Islet of Langerhans (tissue), 1 donor: Measurements from ENCODE around the gene TUBB8.
"Not testable (repeated sequence)": the region's sequence is repeated elsewhere in the genome, so short reads cannot be mapped to it uniquely, and the experiment has no call there.

Source experiments
- FAIRE-seq: peaks from one replicate; lab custom pipeline; 2011; peaks lifted over from hg19 to GRCh38; lab: Jason Lieb, UNC

Gene TUBB8

DNA sequence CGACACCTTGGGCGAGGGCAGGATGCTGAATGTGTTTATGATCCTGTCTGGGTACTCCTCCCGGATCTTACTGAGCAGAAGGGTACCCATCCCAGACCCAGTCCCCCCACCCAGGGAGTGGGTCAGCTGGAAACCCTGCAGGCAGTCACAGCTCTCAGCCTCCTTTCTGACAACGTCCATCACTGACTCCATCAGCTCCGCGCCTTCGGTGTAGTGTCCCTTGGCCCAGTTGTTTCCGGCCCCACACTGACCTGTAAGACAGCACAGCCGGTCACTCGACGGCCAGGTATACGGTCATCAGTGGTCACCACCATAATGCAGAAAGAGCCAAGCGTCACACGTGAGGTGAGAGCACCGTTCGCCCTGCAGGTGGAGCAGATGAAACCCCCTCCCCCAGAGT lies 1.2 kb downstream of the TUBB8 start:
- FAIRE-seq = not testable (repeated sequence)

DNA sequence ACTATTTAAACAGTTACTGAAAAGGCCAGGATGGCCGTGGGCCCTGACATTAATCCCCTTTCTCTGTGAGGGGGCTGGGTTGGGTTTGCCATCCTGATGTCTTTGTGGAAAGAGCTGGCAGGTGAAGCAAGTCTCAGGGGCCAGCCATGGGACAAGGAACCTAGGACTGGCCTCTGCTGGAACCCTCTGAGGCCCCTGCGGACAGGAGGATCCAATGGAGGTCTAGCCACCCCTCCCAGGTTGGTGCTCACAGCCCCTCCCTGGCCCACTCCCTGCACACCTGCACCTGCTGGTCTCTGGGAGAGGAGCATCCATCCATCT lies 35.8 kb downstream of the TUBB8 start:
- not testable (repeated sequence) for FAIRE-seq

DNA sequence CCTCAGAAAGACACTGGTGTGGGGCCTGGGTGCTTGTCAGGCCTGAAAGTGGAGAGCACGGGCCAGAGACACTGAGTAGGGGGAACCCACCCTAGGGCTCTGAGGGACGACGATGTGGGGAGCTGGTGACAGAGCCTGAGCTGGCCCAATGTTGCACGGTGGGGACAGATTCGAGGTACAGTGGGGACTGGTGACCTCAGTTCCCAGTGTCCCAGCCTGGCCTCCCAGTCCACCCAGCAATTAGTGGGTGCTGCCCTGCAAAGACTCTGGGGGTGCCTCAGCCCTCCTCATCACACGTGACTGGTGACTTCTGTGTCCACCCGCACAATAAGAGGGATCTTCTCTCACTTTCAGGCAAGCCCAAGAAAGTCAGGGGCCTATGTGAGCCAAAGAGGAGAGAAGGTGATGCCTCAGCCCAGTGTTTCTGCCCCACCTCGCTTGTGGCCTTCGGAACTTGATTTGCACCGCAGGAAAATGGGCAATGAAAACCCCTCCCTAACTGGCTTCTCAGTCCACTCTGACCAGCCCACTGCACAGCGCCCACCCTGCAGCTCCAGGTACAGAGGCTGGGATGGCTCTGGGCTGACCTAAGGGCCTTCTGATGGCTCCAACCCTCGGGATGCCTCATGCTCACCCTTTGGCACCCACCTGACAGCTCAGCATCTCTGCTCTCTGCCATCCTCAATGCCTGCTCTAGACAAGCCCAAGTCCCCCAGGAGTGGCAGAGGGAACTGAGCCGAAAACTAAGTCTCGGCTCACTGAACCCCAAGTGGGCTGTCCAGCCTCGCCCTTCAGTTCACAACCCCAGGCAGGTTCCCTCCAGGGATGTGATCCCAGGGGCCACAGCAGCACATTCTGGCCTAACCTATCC lies 36.4 kb downstream of the TUBB8 start:
- not testable (repeated sequence) for FAIRE-seq

DNA sequence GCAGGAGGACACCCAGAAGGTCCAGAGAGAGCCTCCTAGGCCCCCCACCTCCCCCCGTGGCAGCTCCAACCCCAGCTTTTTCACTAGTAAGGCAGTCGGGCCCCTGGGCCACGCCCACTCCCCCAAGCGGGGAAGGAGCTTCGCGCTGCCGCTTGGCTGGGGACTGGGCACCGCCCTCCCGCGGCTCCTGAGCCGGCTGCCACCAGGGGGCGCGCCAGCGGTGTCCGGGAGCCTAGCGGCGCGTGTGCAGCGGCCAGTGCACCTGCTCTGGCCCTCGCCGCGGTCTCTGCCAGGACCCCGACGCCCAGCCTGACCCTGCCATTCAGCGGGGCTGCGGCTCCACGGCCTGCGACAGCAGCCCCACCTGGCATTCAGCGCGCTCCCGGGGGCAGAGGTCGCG lies 37.8 kb downstream of the TUBB8 start:
- FAIRE-seq = not testable (repeated sequence)

GRCh38 chr10:10261-10971 lies 38.7 kb downstream of the TUBB8 start:
- not testable (repeated sequence) for FAIRE-seq
